ENCODE data around the gene COL16A1.

COL16A1 gene

DNA sequence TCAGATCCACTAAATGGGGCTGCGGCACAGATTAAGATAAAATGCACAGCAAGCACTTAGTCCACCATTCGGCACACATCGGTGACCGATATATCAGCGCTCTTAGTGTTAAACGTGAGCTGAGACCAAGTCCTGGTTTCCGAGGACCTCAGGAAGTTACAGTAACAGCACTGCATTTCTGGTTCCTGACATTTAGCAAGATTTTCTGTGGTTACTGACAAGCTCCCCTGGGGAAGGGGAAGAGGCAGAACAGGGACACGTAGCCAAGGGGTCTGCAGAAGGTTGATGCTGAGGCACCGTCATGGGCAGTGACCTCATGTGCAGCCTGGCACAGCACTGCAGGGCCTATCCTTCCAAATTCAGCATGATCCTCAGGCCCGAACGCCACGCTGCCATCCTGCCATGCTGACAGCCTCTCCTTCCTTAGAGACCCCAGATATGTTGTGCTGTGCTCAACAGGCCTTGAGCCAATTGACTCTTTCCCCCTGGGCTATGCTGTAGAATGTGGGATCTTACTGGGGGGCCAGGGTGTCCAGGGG, 45.8 kb downstream of the COL16A1 start:
- TF ChIP-seq, protein P1, sequence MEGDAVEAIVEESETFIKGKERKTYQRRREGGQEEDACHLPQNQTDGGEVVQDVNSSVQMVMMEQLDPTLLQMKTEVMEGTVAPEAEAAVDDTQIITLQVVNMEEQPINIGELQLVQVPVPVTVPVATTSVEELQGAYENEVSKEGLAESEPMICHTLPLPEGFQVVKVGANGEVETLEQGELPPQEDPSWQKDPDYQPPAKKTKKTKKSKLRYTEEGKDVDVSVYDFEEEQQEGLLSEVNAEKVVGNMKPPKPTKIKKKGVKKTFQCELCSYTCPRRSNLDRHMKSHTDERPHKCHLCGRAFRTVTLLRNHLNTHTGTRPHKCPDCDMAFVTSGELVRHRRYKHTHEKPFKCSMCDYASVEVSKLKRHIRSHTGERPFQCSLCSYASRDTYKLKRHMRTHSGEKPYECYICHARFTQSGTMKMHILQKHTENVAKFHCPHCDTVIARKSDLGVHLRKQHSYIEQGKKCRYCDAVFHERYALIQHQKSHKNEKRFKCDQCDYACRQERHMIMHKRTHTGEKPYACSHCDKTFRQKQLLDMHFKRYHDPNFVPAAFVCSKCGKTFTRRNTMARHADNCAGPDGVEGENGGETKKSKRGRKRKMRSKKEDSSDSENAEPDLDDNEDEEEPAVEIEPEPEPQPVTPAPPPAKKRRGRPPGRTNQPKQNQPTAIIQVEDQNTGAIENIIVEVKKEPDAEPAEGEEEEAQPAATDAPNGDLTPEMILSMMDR (IDR thresholded peaks at IDR 0.05; ENCODE audit: low read depth, low read length): no peak

DNA sequence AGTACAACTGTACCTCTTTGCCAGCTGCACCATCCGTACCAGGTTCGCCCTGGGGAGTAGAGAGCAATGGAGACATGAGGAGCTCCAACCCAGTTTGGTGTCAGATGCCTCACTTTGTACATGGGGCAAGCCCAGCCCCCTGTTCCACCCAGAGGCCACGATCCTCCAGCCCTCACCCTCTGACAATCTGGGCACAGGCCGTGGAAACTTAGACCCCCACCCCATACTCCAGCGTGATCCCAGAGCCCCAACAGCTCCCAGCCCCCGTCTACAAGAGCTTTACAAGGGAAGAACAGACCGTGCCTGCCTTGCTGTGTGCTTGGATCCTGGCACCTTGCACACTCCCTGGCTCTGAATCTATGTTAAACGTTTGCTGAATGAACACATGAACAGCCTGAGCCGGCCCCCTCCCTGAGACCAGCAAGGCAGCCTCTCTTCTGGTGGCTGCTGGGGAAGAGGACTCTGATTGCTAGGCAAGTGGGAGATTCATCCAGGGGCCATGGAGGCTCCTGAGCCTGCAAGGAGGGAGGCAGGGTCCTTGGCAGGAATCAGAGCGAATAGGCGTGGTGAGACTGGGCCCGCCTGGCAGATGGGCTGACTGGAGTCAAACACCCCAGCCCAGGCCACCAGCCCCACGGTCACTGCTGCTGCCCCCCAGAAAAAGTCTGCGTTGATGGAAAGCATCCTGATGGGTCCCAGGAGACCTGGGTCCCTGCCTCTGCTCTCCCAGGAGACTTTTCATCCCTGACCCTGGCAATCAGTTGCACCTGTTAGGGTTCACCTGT, 46.6 kb downstream of the COL16A1 start:
- DNase-seq (ENCODE audit: extremely low read depth, low read depth): no peak
- TF ChIP-seq, protein P1 (IDR thresholded peaks at IDR 0.05; ENCODE audit: low read depth, low read length): no peak

More for the DNA sequence above, 45.8 kb downstream of the COL16A1 start:
- DNase-seq (ENCODE audit: extremely low read depth, low read depth): no peak

DNA sequence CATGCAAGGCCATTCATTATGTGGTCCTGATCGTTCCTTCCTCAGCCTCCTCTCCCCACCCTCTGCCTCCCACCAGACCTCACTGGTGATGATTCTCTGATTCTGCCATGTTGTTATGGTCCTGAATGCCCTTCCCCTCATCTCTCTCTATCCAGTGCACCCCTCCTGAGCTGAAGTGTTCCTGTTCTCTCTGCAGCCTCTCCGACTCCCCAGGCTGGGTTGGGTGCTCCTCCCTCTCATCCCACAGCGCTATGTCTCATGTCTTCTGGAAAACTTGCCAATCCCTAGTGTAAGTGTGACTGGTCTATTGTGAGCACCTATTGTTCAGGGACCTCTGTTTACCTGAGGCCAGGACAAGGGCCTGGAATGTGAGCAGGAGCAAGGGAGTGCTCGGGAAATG, 48.1 kb downstream of the COL16A1 start:
- DNase-seq (ENCODE audit: extremely low read depth, low read depth): no peak
- TF ChIP-seq, protein P1 (IDR thresholded peaks at IDR 0.05; ENCODE audit: low read depth, low read length): no peak

DNA sequence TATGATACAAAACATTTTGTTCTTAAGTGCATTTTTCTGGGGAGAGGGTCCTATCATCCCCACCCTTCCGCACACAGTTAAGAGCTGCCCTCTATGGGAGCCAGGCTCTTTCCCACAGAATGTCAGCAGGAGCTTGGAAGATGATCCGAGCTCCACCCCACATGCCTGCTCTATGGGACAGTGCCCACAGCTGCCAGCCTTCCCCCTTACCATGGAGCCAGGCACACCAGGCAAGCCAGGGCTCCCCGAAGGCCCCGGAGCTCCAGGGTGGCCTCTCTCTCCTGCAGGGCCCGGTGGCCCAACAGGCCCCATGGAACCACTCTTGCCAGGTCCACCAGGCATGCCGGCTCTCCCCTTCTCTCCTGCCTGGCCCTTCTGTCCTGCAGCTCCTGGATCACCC, 48.7 kb downstream of the COL16A1 start:
- TF ChIP-seq, protein P1 (IDR thresholded peaks at IDR 0.05; ENCODE audit: low read depth, low read length): no peak
- DNase-seq (ENCODE audit: extremely low read depth, low read depth): no peak

DNA sequence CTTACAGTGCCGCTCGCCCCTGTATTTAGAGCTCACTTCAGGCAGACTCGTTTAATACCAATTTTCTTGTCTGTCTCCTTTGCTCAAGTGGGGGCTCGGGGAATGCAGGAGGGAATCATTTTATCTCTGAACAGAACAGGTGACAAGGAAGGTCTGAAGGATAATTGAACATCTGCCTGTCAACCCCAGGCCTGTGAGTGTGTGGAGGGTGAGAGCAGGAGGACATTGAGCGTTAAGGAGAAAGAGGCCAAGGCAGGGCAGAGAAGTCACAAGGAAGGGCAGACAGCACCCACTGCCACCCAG, 49.4 kb downstream of the COL16A1 start:
- TF ChIP-seq, protein P1 (IDR thresholded peaks at IDR 0.05; ENCODE audit: low read depth, low read length): no peak
- DNase-seq (ENCODE audit: extremely low read depth, low read depth): no peak

DNA sequence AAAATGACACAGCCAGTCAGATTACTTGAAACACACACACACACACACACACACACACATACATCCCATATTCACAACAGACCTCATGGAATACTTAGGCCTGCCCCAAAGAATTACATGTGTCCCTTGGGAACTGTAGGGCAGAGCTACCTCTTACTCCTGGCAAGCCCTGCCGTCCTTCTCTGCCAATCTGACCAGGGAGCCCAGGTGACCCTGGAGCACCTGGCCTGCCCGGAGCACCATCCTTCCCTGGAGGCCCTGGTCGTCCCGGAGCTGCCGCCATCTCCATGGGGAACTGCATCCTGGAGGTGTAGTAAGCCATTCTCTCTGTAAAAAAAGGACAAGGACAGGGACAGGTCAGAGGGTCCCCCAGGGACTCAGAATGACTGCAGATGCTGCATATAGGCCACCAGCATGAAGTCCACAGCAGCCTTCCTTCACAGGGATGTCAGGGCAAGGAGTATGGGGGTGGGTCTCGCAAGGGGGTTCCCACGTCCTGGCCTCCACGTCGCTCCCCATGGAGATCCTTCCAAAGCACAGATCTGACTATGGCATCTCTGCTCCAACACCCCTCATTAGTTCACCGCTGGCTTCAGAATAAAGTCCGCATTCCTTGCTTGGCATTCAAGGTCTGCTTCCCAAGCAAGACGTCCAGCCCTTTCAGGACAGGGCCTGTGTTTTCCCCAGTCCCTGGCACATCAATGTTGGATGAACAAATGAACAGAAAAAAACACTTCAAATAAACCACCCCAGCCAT, 49.9 kb downstream of the COL16A1 start:
- TF ChIP-seq, protein P1 (IDR thresholded peaks at IDR 0.05; ENCODE audit: low read depth, low read length): no peak
- DNase-seq (ENCODE audit: extremely low read depth, low read depth): no peak

DNA sequence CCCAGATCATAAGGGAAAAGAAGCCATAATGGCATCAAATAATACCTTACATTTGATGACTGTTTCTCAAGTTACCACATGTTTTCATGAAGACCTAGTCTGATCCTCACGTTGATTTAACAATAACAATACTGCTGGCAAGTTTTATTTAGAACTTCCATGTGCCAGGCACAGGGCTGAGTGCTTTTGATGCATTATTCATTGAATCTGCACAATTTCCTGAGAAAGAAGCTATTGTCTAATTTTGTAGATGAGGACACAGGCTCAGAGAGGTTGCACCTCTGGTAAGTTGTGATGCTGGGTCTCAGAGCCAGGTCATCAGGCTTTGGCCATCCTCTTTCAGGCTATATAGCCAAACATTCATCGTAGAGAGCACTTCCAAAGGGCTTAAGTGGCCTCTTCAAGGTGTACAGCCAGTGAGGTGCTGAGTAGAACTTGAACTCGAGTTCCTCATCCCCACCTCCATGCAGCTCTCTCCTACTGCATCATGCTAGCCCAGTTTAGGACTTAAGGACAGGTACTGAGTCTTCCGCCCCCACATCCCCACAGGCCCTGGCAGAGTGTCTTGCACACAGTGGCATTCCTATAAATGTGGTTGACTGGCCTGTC, 50.8 kb downstream of the COL16A1 start:
- DNase-seq (ENCODE audit: extremely low read depth, low read depth): no peak
- TF ChIP-seq, protein P1 (IDR thresholded peaks at IDR 0.05; ENCODE audit: low read depth, low read length): no peak
